Measurements from ENCODE around the gene ZNF710.

Gene ZNF710

DNA sequence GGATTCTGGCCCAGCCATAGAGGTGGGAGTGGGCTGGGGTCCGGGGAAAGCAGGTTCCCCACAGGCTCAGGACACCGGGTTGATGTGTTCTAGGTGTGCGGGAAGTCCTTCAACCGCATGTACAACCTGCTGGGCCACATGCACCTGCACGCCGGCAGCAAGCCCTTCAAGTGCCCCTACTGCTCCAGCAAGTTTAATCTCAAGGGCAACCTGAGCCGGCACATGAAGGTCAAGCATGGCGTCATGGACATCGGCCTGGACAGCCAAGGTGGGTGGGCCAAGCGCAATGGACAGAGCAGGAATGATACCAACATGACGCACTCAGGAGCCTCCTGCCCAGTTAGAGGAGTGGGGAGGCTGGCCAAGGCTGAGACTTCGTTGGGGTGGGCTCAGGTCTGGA lies 72.9 kb downstream of the ZNF710 start:
- in situ Hi-C loops (cut with HindIII; ENCODE audit: low pct_ligation_motif_present, low sequenced_read_pairs), result no loop called here
- Histone ChIP-seq H3K27me3 (replicated peaks) (no peaks in the 10 kb centered on the region), H3K36me3 (replicated peaks) (peaks cover 18% of the 10 kb centered on the region), H3K4me3 (ENCODE audit: low read depth, low read length) (no peak overlapping the region), H3K27ac (no peak overlapping the region)
- TF ChIP-seq CTCF (IDR thresholded peaks at IDR 0.05; ENCODE audit: low read depth, low read length, missing control alignments), result no peak
- DNase-seq, result no peak

DNA sequence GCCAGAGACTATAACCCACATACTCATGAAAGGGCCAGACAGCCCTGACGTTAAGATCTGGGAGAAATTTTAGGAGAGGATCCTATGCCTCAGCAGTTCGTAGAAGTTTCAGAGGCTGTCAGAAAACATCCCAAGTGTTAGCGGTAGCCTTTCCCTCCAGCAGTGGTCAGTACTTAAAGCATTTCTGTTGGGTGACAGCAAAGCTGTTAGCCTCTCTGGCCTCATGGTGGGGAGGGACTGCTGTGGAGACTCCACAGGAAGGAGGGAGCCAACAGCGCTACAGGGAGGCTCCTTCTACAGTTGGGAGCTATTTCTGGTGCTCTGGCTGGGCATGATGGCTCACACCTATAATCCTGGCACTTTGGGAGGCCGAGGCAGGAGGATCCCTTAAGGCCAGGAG lies 73.8 kb downstream of the ZNF710 start:
- Histone ChIP-seq H3K36me3 (replicated peaks) (peaks cover 18% of the 10 kb centered on the region), H3K4me3 (ENCODE audit: low read depth, low read length) (no peak overlapping the region), H3K27ac (no peak overlapping the region), H3K27me3 (replicated peaks) (no peaks in the 10 kb centered on the region)
- no peak for DNase-seq
- in situ Hi-C loops (cut with HindIII; ENCODE audit: low pct_ligation_motif_present, low sequenced_read_pairs), result no loop called here
- no peak for TF ChIP-seq CTCF (IDR thresholded peaks at IDR 0.05; ENCODE audit: low read depth, low read length, missing control alignments)

- peaks cover 18% of the 10 kb centered on the region for H3K36me3 ChIP-seq (replicated peaks)
- H3K27me3 ChIP-seq (replicated peaks), result no peaks in the 10 kb centered on the region
- DNase-seq, result no peak
- in situ Hi-C loops (cut with HindIII; ENCODE audit: low pct_ligation_motif_present, low sequenced_read_pairs), result no loop called here
- no peak for TF ChIP-seq CTCF (IDR thresholded peaks at IDR 0.05; ENCODE audit: low read depth, low read length, missing control alignments)
- H3K27ac ChIP-seq, result no peak overlapping the region
- no peak overlapping the region for H3K4me3 ChIP-seq (ENCODE audit: low read depth, low read length)
These were observed 74.5 kb downstream of the ZNF710 start for GRCh38 chr15:90075420-90076289.

GRCh38 chr15:90076716-90077115 lies 75.6 kb downstream of the ZNF710 start:
- no peak for TF ChIP-seq CTCF (IDR thresholded peaks at IDR 0.05; ENCODE audit: low read depth, low read length, missing control alignments)
- in situ Hi-C loops (cut with HindIII; ENCODE audit: low pct_ligation_motif_present, low sequenced_read_pairs), result no loop called here
- Histone ChIP-seq H3K4me3 (ENCODE audit: low read depth, low read length) (no peak overlapping the region), H3K27me3 (replicated peaks) (no peaks in the 10 kb centered on the region), H3K27ac (no peak overlapping the region), H3K36me3 (replicated peaks) (peaks cover 25% of the 10 kb centered on the region)
- DNase-seq, result no peak

DNA sequence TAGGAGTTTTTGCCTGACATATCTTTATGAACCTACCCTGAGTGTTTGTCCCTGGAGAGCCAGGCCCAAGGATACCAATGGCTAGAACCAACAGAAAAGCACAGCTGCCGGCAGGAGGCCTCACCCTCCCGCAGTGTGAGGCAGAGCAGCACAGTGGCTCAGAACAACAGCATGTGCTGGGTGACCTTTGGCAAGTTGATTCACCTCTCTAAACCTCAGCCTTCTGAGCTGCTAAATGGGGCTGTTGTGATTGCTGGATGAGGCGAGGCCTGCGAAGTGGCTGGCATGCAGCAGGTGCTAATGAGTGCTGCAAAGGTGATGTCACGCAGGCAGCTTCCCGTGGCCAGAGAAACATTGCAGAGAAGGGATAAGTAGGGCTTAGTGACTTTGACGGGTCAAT lies 77.8 kb downstream of the ZNF710 start:
- Histone ChIP-seq H3K4me3 (ENCODE audit: low read depth, low read length) (no peak overlapping the region), H3K36me3 (replicated peaks) (peaks cover 19% of the 10 kb centered on the region), H3K27me3 (replicated peaks) (no peaks in the 10 kb centered on the region), H3K27ac (no peak overlapping the region)
- no peak for DNase-seq
- in situ Hi-C loops (cut with HindIII; ENCODE audit: low pct_ligation_motif_present, low sequenced_read_pairs), result no loop called here
- TF ChIP-seq CTCF (IDR thresholded peaks at IDR 0.05; ENCODE audit: low read depth, low read length, missing control alignments), result no peak

Data from brain microvascular endothelial cell (primary cell).